ENCODE results near the gene MAPK7. TPM values are rescaled to one million over a fixed set of nuclear protein-coding genes. Genes with fewer than 3 reads are reported as not detected.
A peak's percentile ranks its signal among the peaks of the same experiment; 100 is the strongest.

Gene MAPK7
- total RNA-seq, 4 donors from 2014 or later = 12.9 to 25.2 (median 21.9) TPM

GRCh38 chr17:19418251-19418992 lies 40.1 kb downstream of the MAPK7 start:
- ATAC-seq (ENCODE audit: low FRiP score) (no peak), DNase-seq (ENCODE audit: low spot score) (no peak)
- no peak for TF ChIP-seq CTCF (IDR thresholded peaks at IDR 0.05)

- ATAC-seq (ENCODE audit: low FRiP score) (no peak), DNase-seq (ENCODE audit: low spot score) (no peak)
- no peak for TF ChIP-seq CTCF (IDR thresholded peaks at IDR 0.05)
Observed at GRCh38 chr17:19421219-19421618, 42.9 kb downstream of the MAPK7 start.

- ATAC-seq (ENCODE audit: low FRiP score) = no peak
- no peak for DNase-seq (ENCODE audit: low spot score)
- TF ChIP-seq CTCF (IDR thresholded peaks at IDR 0.05) = no peak
Observed at GRCh38 chr17:19421926-19422325, 43.6 kb downstream of the MAPK7 start.

- DNase-seq (ENCODE audit: low spot score) = no peak
- ATAC-seq (ENCODE audit: low FRiP score) = peak; percentile 78
- no peak for TF ChIP-seq CTCF (IDR thresholded peaks at IDR 0.05)
Observed at GRCh38 chr17:19424934-19425868, 46.9 kb downstream of the MAPK7 start.

GRCh38 chr17:19426631-19427030 lies 48.3 kb downstream of the MAPK7 start:
- TF ChIP-seq CTCF (IDR thresholded peaks at IDR 0.05) = no peak
- no peak for ATAC-seq (ENCODE audit: low FRiP score)

GRCh38 chr17:19431691-19432090 lies 53.4 kb downstream of the MAPK7 start:
- DNase-seq (ENCODE audit: low spot score) (no peak), ATAC-seq (ENCODE audit: low FRiP score) (no peak)
- no peak for TF ChIP-seq CTCF (IDR thresholded peaks at IDR 0.05)

More at GRCh38 chr17:19426631-19427030, 48.3 kb downstream of the MAPK7 start:
- no peak for DNase-seq (ENCODE audit: low spot score)

Small RNA genes within 50 kb of the gene (small RNA-seq; reads per million reads assigned to genes)
- gene MIR1180 = 7.2 reads per million, percentile 84 among the genes with 10 or more reads in this experiment
- not detected for gene RF00537

Other genes starting within 250 kb of the MAPK7 start
- 10 to 100 TPM; 26.0 to 45.9 (median 34.6) TPM for gene EPN2, start 141.1 kb upstream of the MAPK7 start, total RNA-seq
- 10 to 100 TPM in 3 of 4 donors, 1 to 10 TPM in 1; 8.0 to 27.4 (median 18.3) TPM for gene B9D1, start 15.8 kb upstream of the MAPK7 start, total RNA-seq
- gene MFAP4, start 8.7 kb downstream of the MAPK7 start, total RNA-seq = 100 to 1,000 TPM in 2 of 4 donors, 10 to 100 TPM in 2; 79.0 to 170 (median 111) TPM
- 1 to 10 TPM in 3 of 4 donors, under 1 TPM in 1; 0.44 to 3.0 (median 1.7) TPM for gene RNF112, start 32.7 kb downstream of the MAPK7 start, total RNA-seq
- gene SLC47A1, start 155.4 kb downstream of the MAPK7 start, total RNA-seq = 1 to 10 TPM in 3 of 4 donors, under 1 TPM in 1; 0.95 to 6.2 (median 5.6) TPM

Data from omental fat pad (tissue), 4 donors.